Measurements from ENCODE around the gene SPEM2. TPM values are rescaled to one million over a fixed set of nuclear protein-coding genes. Genes with fewer than 3 reads are reported as not detected.

SPEM2 gene
- not detected in 2 replicates for total RNA-seq (2014; rRNA removed; shearing (Covaris generic))
- polyA plus RNA-seq (2015; cell fraction: cytosol; rRNA removed): not detected in 2 replicates
- polyA plus RNA-seq (2015; cell fraction: nucleus; rRNA removed): not detected in 2 replicates

- in situ Hi-C loops (cut with HindIII; ENCODE audit: low pct_unique_long_range_greater_than_20kb, low sequenced_read_pairs): no loop called here
- DNase-seq (ENCODE audit: low read depth, low spot score): no peak
These were observed at the start of gene SPEM2 for GRCh38 chr17:7425316-7425715. Gene SPEM2 (plus strand): TSS chr17:7425616. CDS start chr17:7425689, 73 bp downstream.

- DNase-seq (ENCODE audit: low read depth, low spot score): no peak
- in situ Hi-C loops (cut with HindIII; ENCODE audit: low pct_unique_long_range_greater_than_20kb, low sequenced_read_pairs): no loop called here
These were observed 46.3 kb upstream of the SPEM2 start for GRCh38 chr17:7379134-7379533.

DNA sequence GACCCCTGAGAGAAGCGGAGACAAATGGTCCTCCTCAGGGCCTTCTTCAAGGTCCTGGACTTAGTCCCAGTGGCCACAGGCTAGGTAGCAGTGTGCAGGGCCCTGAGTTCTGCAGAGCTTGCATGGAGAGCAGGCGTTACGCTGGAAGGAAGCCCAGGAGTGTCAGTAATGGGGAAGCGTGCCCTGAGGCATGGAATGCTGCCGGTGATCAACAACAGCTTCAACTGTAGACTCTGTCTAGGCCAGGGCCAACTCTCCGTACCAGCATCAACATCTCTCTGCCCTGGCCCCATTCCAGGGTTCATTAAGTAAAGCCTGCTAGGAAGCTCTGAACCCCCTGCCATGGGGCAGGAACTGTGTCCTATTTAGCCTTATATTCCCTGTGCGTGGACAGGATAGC is 45.1 kb upstream of the SPEM2 start:
- DNase-seq (ENCODE audit: low read depth, low spot score): no peak
- in situ Hi-C loops (cut with HindIII; ENCODE audit: low pct_unique_long_range_greater_than_20kb, low sequenced_read_pairs): no loop called here

GRCh38 chr17:7380855-7381683 is 44.3 kb upstream of the SPEM2 start, which contains the start of gene TNK1:
Gene TNK1 (plus strand): TSS chr17:7381089. CDS start chr17:7382927, 1,838 bp downstream.
- no peak for DNase-seq (ENCODE audit: low read depth, low spot score)
- in situ Hi-C loops (cut with HindIII; ENCODE audit: low pct_unique_long_range_greater_than_20kb, low sequenced_read_pairs): no loop called here

GRCh38 chr17:7382901-7383300 is 42.5 kb upstream of the SPEM2 start:
- in situ Hi-C loops (cut with HindIII; ENCODE audit: low pct_unique_long_range_greater_than_20kb, low sequenced_read_pairs): no loop called here
- DNase-seq (ENCODE audit: low read depth, low spot score): no peak

GRCh38 chr17:7383371-7383741 is 42.1 kb upstream of the SPEM2 start:
- in situ Hi-C loops (cut with HindIII; ENCODE audit: low pct_unique_long_range_greater_than_20kb, low sequenced_read_pairs): no loop called here
- DNase-seq (ENCODE audit: low read depth, low spot score): no peak

GRCh38 chr17:7383742-7384488 is 41.5 kb upstream of the SPEM2 start:
- DNase-seq (ENCODE audit: low read depth, low spot score): no peak
- in situ Hi-C loops (cut with HindIII; ENCODE audit: low pct_unique_long_range_greater_than_20kb, low sequenced_read_pairs): no loop called here

DNA sequence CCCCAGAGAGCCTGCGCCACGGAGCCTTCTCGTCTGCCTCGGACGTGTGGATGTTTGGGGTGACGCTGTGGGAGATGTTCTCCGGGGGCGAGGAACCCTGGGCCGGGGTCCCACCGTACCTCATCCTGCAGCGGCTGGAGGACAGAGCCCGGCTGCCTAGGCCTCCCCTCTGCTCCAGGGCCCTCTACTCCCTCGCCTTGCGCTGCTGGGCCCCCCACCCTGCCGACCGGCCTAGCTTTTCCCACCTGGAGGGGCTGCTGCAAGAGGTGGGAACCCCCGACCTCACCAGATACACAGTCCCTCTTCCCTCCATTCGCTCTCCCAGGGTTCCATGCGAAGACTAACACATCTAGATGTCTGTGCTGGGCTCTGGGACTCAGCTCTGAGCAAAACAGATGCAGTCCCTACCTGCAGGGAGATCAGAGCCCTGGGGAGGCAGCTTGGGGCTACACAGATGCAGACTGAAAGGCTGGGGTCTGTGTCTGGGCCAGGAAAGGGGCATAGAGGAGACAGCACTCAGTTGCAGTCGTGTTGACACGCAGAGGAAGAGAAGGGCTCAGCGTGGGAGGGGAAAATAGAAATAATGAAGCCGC is 40.8 kb upstream of the SPEM2 start:
- in situ Hi-C loops (cut with HindIII; ENCODE audit: low pct_unique_long_range_greater_than_20kb, low sequenced_read_pairs): no loop called here
- DNase-seq (ENCODE audit: low read depth, low spot score): no peak

DNA sequence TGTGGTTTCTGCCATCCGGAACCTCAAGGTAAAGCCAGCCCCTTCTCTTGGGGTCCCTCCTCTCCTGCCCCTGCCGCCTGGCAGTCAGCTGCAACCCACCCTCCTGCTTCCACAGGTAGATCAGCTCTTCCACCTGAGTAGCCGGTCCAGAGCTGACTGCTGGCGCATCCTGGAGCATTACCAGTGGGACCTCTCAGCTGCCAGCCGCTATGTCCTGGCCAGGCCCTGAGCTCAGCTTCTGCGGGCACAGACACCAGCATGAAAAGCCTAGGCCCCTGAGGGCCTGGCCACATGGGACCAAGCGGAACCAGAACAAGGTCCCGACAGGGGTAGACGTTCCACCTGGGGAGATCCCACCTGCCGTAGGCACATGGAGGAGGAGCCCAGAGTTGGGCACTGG is 36.6 kb upstream of the SPEM2 start:
- in situ Hi-C loops (cut with HindIII; ENCODE audit: low pct_unique_long_range_greater_than_20kb, low sequenced_read_pairs): no loop called here
- no peak for DNase-seq (ENCODE audit: low read depth, low spot score)

DNA sequence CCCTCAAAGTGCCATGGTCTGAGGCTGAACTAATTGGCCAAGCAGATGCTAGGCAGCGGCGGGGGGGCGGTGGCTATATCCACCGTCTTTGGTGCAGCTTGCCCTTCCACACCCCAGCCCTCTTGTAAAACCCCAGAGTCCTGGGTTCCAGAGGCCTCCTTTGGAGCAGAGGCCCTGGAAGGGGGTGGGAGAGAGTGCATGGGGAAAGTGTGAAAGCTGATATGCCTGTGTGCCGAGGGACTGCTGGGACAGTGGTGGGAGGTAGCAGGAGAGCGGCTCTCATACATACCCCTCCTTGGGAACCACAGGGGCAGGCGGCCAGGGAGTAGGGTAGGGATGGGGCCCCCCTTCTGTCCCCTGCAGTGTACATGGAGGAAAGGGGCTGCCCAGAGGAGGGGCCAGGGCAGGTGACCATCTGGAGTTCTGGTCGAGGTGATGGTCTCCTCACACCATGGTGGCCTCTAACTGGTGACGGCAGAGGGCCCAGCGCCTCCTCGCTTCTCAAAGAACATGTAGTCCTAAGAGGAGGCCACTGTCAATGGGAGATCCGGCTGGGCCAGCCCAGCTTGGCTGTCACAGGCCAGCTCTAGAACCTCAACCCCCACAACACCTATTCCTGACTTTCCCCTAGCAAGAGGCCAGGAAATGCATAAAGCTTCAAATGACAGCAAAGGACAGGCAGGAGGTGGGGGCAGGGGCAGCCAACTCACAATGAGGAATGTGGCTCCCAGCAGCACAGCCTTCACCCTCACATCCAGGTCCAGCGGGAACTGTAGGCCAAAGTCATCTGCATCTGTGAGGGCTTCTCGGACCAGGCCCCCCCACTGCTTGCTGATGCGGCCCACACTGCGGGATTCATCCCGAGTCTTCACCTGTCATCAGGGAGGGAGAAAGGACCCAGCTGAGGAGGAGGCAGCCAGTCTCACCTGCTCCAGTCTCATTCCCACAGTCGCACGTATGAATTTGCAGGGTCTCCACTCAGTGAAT is 35.2 kb upstream of the SPEM2 start:
- in situ Hi-C loops (cut with HindIII; ENCODE audit: low pct_unique_long_range_greater_than_20kb, low sequenced_read_pairs): no loop called here
- DNase-seq (ENCODE audit: low read depth, low spot score): no peak

DNA sequence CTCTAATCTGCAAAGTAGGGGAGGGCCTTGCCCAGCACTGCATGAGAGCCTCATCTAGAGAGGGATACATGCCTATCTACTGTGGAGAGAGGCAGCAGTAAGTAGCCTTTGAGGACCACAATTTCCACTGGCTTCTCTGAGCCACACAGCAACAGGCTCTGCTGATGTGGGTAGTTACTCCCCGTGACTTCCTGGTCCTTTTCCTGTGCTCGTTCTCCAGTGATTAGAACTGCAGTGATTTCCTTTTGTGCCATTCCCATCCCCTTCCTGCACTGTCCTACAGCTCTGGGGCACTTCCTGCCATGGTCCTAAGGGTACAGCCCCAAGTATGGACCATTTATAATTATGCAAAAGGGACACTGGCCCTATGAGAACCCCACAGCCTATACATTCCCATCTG is 34.1 kb upstream of the SPEM2 start:
- in situ Hi-C loops (cut with HindIII; ENCODE audit: low pct_unique_long_range_greater_than_20kb, low sequenced_read_pairs): no loop called here
- no peak for DNase-seq (ENCODE audit: low read depth, low spot score)

GRCh38 chr17:7392696-7393612 is 32.5 kb upstream of the SPEM2 start:
- DNase-seq (ENCODE audit: low read depth, low spot score): no peak
- in situ Hi-C loops (cut with HindIII; ENCODE audit: low pct_unique_long_range_greater_than_20kb, low sequenced_read_pairs): no loop called here

GRCh38 chr17:7393613-7394451 is 31.6 kb upstream of the SPEM2 start:
- in situ Hi-C loops (cut with HindIII; ENCODE audit: low pct_unique_long_range_greater_than_20kb, low sequenced_read_pairs): no loop called here
- DNase-seq (ENCODE audit: low read depth, low spot score): peak; percentile 10

DNA sequence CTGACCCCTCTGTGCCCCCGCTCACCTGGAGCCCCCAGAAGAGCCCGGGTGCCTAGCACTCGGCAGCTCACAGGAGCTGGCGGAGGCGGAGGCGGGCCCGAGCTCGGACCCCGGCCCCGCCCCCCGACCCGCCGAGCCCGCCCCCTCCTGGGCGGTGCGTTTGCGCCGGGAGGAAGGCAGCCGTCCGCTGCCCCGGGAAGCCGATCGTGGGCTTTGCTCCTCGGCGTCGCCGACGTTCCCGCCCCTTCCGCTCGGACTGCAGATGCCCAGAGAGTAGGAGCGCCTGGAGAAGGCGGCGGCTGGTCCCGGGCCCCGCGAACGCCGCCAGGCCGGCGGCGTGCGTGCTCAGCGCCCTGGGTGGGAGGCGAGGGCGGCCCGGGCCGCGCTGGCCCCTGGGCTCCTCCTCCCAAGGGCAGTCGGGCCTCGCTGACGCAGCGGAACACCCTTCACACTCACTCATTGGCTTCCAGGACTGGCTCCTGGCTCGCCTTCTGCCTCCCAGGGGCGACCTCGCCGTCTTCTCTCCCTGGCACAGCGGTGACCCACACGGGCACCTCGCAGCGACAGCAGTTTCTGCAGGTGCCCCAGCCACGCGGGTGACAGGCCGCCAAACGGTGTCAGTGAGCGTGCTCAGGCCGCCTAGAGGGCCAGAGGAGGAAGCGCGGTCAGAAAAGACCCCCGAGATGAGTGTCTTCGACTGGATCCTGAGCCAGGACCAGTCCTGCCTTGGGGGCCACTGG is 30.8 kb upstream of the SPEM2 start, which contains the start of gene PLSCR3:
Gene PLSCR3 (minus strand): TSS at position 74 of the 740 bp plus-strand sequence. CDS start 415 bp downstream, outside the sequence.
- in situ Hi-C loops (cut with HindIII; ENCODE audit: low pct_unique_long_range_greater_than_20kb, low sequenced_read_pairs): no loop called here
- peak; percentile 82 for DNase-seq (ENCODE audit: low read depth, low spot score)

DNA sequence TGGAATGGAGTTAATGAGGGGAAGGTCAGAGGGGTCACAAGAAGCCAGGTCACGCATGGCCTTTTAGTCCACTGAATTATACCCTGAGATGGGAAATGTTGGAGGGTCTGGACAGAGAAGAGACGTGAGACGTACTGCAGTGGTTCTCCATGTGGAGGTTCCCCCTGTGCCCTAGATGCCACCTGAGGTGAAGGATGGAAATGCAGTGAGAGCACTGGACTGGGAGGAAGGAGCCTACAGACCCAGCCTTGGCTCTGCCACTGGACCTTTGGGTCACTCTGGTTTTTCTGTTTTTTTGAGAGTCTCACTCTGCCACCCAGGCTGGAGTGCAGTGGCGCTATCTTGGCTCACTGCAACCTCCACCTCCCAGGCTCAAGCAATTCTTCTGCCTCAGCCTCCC is 29.3 kb upstream of the SPEM2 start:
- in situ Hi-C loops (cut with HindIII; ENCODE audit: low pct_unique_long_range_greater_than_20kb, low sequenced_read_pairs): no loop called here
- DNase-seq (ENCODE audit: low read depth, low spot score): no peak

Measured in SK-MEL-5 (cell line).